Activated CD8-positive, alpha-beta T cell treated with anti-CD3 and anti-CD28 coated beads, Interleukin-2, amount 10 ng/mL, durations not matched to agents 7 days and 5 days (primary cell): Measurements from ENCODE around the gene LINC00632. TPM values are rescaled to one million over a fixed set of nuclear protein-coding genes. Genes with fewer than 3 reads are reported as not detected.
"Not testable (repeated sequence)": the region's sequence is repeated elsewhere in the genome, so short reads cannot be mapped to it uniquely, and the experiment has no call there.

Experiments
- ATAC-seq: fragments of 150-1000 bp; cut with Tn5 transposase; one replicate; pipeline ENCODE4 v1.10.0; 2021; ENCODE audit warnings: moderate library complexity
- CTCF ChIA-PET: fragments of 350-600 bp; sonication (Branson Sonifier 250); formaldehyde crosslinking; loops from one replicate; lab custom pipeline; 2021; ENCODE audit warnings: antibody characterized with exemption; lab: Charles Lee
- POLR2A ChIA-PET: fragments of 350-600 bp; sonication (Branson Sonifier 250); formaldehyde crosslinking; loops from one replicate; lab custom pipeline; 2021; ENCODE audit warnings: antibody characterized with exemption; lab: Charles Lee
- DNase-seq: peaks from one replicate; pipeline ENCODE4 v3.0.0-alpha.2; 2020
- H3K27ac Mint-ChIP-seq: one replicate; pipeline ENCODE4 v1.8.0; 2021; ENCODE audit warnings: mild to moderate bottlenecking, mixed read lengths
- H3K27me3 Mint-ChIP-seq: one replicate; pipeline ENCODE4 v1.8.0; 2021; ENCODE audit warnings: low read depth, mixed read lengths
- H3K36me3 Mint-ChIP-seq: one replicate; pipeline ENCODE4 v1.8.0; 2021; ENCODE audit warnings: low read depth, mixed read lengths
- H3K4me1 Mint-ChIP-seq: one replicate; pipeline ENCODE4 v1.8.0; 2021; ENCODE audit warnings: low read depth, mixed read lengths
- H3K4me3 Mint-ChIP-seq: one replicate; pipeline ENCODE4 v1.8.0; 2021; ENCODE audit warnings: mild to moderate bottlenecking, mixed read lengths
- H3K9me3 Mint-ChIP-seq: one replicate; pipeline ENCODE4 v1.8.0; 2022; ENCODE audit warnings: mixed read lengths; ENCODE audit not compliant: insufficient read depth
- total RNA-seq, 2 experiments: library from RNA; stranded (reverse); gene quantifications; one replicate each; pipeline ENCODE4 v1.2.3, GENCODE V29; 2021

Gene LINC00632
- under 1 TPM; 0.31 to 0.79 TPM for total RNA-seq

- CTCF ChIA-PET, result no interaction called here
- Mint-ChIP-seq H3K9me3 (no peaks in the 10 kb centered on the region), H3K4me3 (no peak within 1 kb of the TSS), H3K27me3 (no peaks in the 10 kb centered on the region), H3K36me3 (no peaks in the 10 kb centered on the region), H3K27ac (no peak within 1 kb of the TSS), H3K4me1 (peaks cover 4% of the 10 kb centered on the region)
- no peak for DNase-seq
- ATAC-seq, result no peak
- POLR2A ChIA-PET, result no interaction called here
Observed at GRCh38 chrX:140709421-140709846, at the start of gene LINC00632. Gene LINC00632 (plus strand): TSS chrX:140709759.

GRCh38 chrX:140661643-140662042 lies 47.9 kb upstream of the LINC00632 start:
- ATAC-seq (no peak), DNase-seq (no peak)
- H3K4me3 Mint-ChIP-seq, result no peak overlapping the region
- H3K9me3 Mint-ChIP-seq, result no peaks in the 10 kb centered on the region
- H3K4me1 Mint-ChIP-seq, result no peaks in the 10 kb centered on the region
- H3K36me3 Mint-ChIP-seq, result no peaks in the 10 kb centered on the region
- POLR2A ChIA-PET, result no interaction called here
- CTCF ChIA-PET, result no interaction called here
- H3K27me3 Mint-ChIP-seq, result no peaks in the 10 kb centered on the region
- H3K27ac Mint-ChIP-seq, result no peak overlapping the region

- H3K27me3 Mint-ChIP-seq, result no peaks in the 10 kb centered on the region
- ChIA-PET POLR2A (no interaction called here), CTCF (no interaction called here)
- H3K4me1 Mint-ChIP-seq, result no peaks in the 10 kb centered on the region
- no peak overlapping the region for H3K4me3 Mint-ChIP-seq
- no peaks in the 10 kb centered on the region for H3K36me3 Mint-ChIP-seq
- no peak for DNase-seq
- ATAC-seq, result no peak
- H3K27ac Mint-ChIP-seq, result no peak overlapping the region
- H3K9me3 Mint-ChIP-seq, result no peaks in the 10 kb centered on the region
Observed at GRCh38 chrX:140664939-140665338, 44.6 kb upstream of the LINC00632 start.

- no peak for ATAC-seq
- POLR2A ChIA-PET, result no interaction called here
- no peaks in the 10 kb centered on the region for H3K9me3 Mint-ChIP-seq
Observed at GRCh38 chrX:140672840-140673731, 36.5 kb upstream of the LINC00632 start.

GRCh38 chrX:140687706-140688105 lies 21.9 kb upstream of the LINC00632 start:
- H3K27me3 Mint-ChIP-seq, result no peaks in the 10 kb centered on the region
- H3K4me1 Mint-ChIP-seq, result no peaks in the 10 kb centered on the region
- H3K27ac Mint-ChIP-seq, result no peak overlapping the region
- H3K36me3 Mint-ChIP-seq, result no peaks in the 10 kb centered on the region
- no peaks in the 10 kb centered on the region for H3K9me3 Mint-ChIP-seq
- H3K4me3 Mint-ChIP-seq, result no peak overlapping the region
- CTCF ChIA-PET, result no interaction called here
- no peak for ATAC-seq
- POLR2A ChIA-PET, result no interaction called here
- no peak for DNase-seq

More at GRCh38 chrX:140672840-140673731, 36.5 kb upstream of the LINC00632 start:
- H3K36me3 Mint-ChIP-seq, result no peaks in the 10 kb centered on the region
- CTCF ChIA-PET, result no interaction called here
- no peak overlapping the region for H3K27ac Mint-ChIP-seq
- no peaks in the 10 kb centered on the region for H3K27me3 Mint-ChIP-seq
- H3K4me3 Mint-ChIP-seq, result no peak overlapping the region
- DNase-seq, result no peak
- no peaks in the 10 kb centered on the region for H3K4me1 Mint-ChIP-seq

- DNase-seq, H3K4me3 Mint-ChIP-seq, H3K9me3 Mint-ChIP-seq, CTCF ChIA-PET, H3K27me3 Mint-ChIP-seq, POLR2A ChIA-PET, H3K27ac Mint-ChIP-seq, H3K36me3 Mint-ChIP-seq, H3K4me1 Mint-ChIP-seq, ATAC-seq: not testable (repeated sequence)
Observed at GRCh38 chrX:140691596-140691995, 18.0 kb upstream of the LINC00632 start.

- CTCF ChIA-PET, result no interaction called here
- Mint-ChIP-seq H3K4me1 (no peaks in the 10 kb centered on the region), H3K9me3 (no peaks in the 10 kb centered on the region), H3K4me3 (no peak overlapping the region), H3K36me3 (no peaks in the 10 kb centered on the region), H3K27ac (no peak overlapping the region), H3K27me3 (no peaks in the 10 kb centered on the region)
- no peak for DNase-seq
- POLR2A ChIA-PET, result no interaction called here
- ATAC-seq, result no peak
Observed at GRCh38 chrX:140697618-140698017, 11.9 kb upstream of the LINC00632 start.

GRCh38 chrX:140701480-140701879 lies 8.1 kb upstream of the LINC00632 start:
- Mint-ChIP-seq H3K4me3 (no peak overlapping the region), H3K4me1 (no peaks in the 10 kb centered on the region), H3K27ac (no peak overlapping the region), H3K9me3 (no peaks in the 10 kb centered on the region), H3K36me3 (no peaks in the 10 kb centered on the region), H3K27me3 (no peaks in the 10 kb centered on the region)
- ChIA-PET CTCF (no interaction called here), POLR2A (no interaction called here)
- DNase-seq, result no peak
- no peak for ATAC-seq

GRCh38 chrX:140710710-140711109 lies 1.2 kb downstream of the LINC00632 start:
- H3K27ac Mint-ChIP-seq, result no peak overlapping the region
- DNase-seq, result no peak
- CTCF ChIA-PET, result no interaction called here
- H3K4me1 Mint-ChIP-seq, result peaks cover 4% of the 10 kb centered on the region
- H3K4me3 Mint-ChIP-seq, result no peak overlapping the region
- H3K36me3 Mint-ChIP-seq, result no peaks in the 10 kb centered on the region
- POLR2A ChIA-PET, result no interaction called here
- H3K9me3 Mint-ChIP-seq, result no peaks in the 10 kb centered on the region
- no peaks in the 10 kb centered on the region for H3K27me3 Mint-ChIP-seq
- ATAC-seq, result no peak

GRCh38 chrX:140711894-140712293 lies 2.3 kb downstream of the LINC00632 start:
- CTCF ChIA-PET, result no interaction called here
- DNase-seq, result no peak
- peaks cover 4% of the 10 kb centered on the region for H3K4me1 Mint-ChIP-seq

GRCh38 chrX:140712413-140713173 lies 3.0 kb downstream of the LINC00632 start:
- Mint-ChIP-seq H3K27ac (no peak overlapping the region), H3K4me3 (peak overlapping the region; percentile 8), H3K4me1 (peaks cover 4% of the 10 kb centered on the region), H3K9me3 (no peaks in the 10 kb centered on the region), H3K27me3 (no peaks in the 10 kb centered on the region), H3K36me3 (no peaks in the 10 kb centered on the region)
- DNase-seq (peak; percentile 20), ATAC-seq (peak; percentile 72)
- ChIA-PET CTCF (no interaction called here), POLR2A (no interaction called here)

More at GRCh38 chrX:140711894-140712293, 2.3 kb downstream of the LINC00632 start:
- H3K4me3 Mint-ChIP-seq, result no peak overlapping the region
- no peaks in the 10 kb centered on the region for H3K36me3 Mint-ChIP-seq
- H3K9me3 Mint-ChIP-seq, result no peaks in the 10 kb centered on the region
- H3K27me3 Mint-ChIP-seq, result no peaks in the 10 kb centered on the region
- POLR2A ChIA-PET, result no interaction called here
- ATAC-seq, result no peak
- H3K27ac Mint-ChIP-seq, result no peak overlapping the region

GRCh38 chrX:140713174-140713539 lies 3.6 kb downstream of the LINC00632 start:
- H3K4me1 Mint-ChIP-seq, result peaks cover 4% of the 10 kb centered on the region
- no peaks in the 10 kb centered on the region for H3K27me3 Mint-ChIP-seq
- no peaks in the 10 kb centered on the region for H3K36me3 Mint-ChIP-seq
- H3K27ac Mint-ChIP-seq, result no peak overlapping the region
- no peaks in the 10 kb centered on the region for H3K9me3 Mint-ChIP-seq
- H3K4me3 Mint-ChIP-seq, result no peak overlapping the region
- POLR2A ChIA-PET, result no interaction called here
- no peak for DNase-seq
- peak; percentile 71 for ATAC-seq
- CTCF ChIA-PET, result no interaction called here
